Panc1 (cell line): ENCODE results near the gene SRC.
"Not testable (repeated sequence)": the region's sequence is repeated elsewhere in the genome, so short reads cannot be mapped to it uniquely, and the experiment has no call there.

Source experiments
- POLR2AphosphoS5 ChIP-seq: IDR thresholded peaks from 2 replicates; pipeline ENCODE4 v1.6.1; 2012; ENCODE audit warnings: mild to moderate bottlenecking, low read depth, low read length, moderate library complexity
- REST ChIP-seq, 2 experiments: IDR thresholded peaks; 2 replicates each; pipeline ENCODE4 v1.6.1; 2011 to 2012; ENCODE audit warnings: low read depth in 2 of 2, control low read depth in 1 of 2, low read length in 1 of 2, mild to moderate bottlenecking in 1 of 2, moderate library complexity in 1 of 2; ENCODE audit not compliant: insufficient read depth in 1 of 2
- TF ChIP-seq, protein P1 (sequence below): fragments of 450-650 bp; IDR thresholded peaks from 2 replicates; pipeline ENCODE4 v1.5.1; 2017; ENCODE audit warnings: mild to moderate bottlenecking

GRCh38 chr20:37339764-37340109 lies 6.2 kb upstream of the SRC start:
- TF ChIP-seq POLR2AphosphoS5; REST (IDR thresholded peaks at IDR 0.05; ENCODE audit: insufficient read depth in 1 of 2, low read depth in 2 of 2, low read length in 1 of 2): not testable (repeated sequence)
- TF ChIP-seq, protein P1, sequence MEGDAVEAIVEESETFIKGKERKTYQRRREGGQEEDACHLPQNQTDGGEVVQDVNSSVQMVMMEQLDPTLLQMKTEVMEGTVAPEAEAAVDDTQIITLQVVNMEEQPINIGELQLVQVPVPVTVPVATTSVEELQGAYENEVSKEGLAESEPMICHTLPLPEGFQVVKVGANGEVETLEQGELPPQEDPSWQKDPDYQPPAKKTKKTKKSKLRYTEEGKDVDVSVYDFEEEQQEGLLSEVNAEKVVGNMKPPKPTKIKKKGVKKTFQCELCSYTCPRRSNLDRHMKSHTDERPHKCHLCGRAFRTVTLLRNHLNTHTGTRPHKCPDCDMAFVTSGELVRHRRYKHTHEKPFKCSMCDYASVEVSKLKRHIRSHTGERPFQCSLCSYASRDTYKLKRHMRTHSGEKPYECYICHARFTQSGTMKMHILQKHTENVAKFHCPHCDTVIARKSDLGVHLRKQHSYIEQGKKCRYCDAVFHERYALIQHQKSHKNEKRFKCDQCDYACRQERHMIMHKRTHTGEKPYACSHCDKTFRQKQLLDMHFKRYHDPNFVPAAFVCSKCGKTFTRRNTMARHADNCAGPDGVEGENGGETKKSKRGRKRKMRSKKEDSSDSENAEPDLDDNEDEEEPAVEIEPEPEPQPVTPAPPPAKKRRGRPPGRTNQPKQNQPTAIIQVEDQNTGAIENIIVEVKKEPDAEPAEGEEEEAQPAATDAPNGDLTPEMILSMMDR, result not testable (repeated sequence)
